HepG2 (cell line): ENCODE data around the gene ARFGAP2. TPM values are rescaled to one million over a fixed set of nuclear protein-coding genes. Genes with fewer than 3 reads are reported as not detected.
A peak's percentile ranks its signal among the peaks of the same experiment; 100 is the strongest.

Experiments
- AKAP8 ChIP-seq: sonication (generic); formaldehyde crosslinking; IDR thresholded peaks from 2 replicates; pipeline ENCODE4 v1.5.1; 2020; ENCODE audit warnings: mild to moderate bottlenecking, missing genetic modification reagents
- BRD4 ChIP-seq: sonication (generic); formaldehyde crosslinking; IDR thresholded peaks from 2 replicates; pipeline ENCODE4 v1.4.0; 2020; ENCODE audit warnings: missing genetic modification reagents
- CHD4 ChIP-seq: fragments of 200-600 bp; sonication (generic); IDR thresholded peaks from 2 replicates; pipeline ENCODE4 v1.7.0; 2017; ENCODE audit warnings: mild to moderate bottlenecking, low read length, borderline replicate concordance
- DNMT1 ChIP-seq: sonication (generic); formaldehyde crosslinking; IDR thresholded peaks from 2 replicates; pipeline ENCODE4 v1.5.1; 2020; ENCODE audit warnings: mild to moderate bottlenecking, missing genetic modification reagents
- E2F5 ChIP-seq: sonication (generic); formaldehyde crosslinking; conservative IDR thresholded peaks from 2 replicates; pipeline ENCODE4 v1.4.0; 2020; ENCODE audit warnings: missing genetic modification reagents
- HMG20B ChIP-seq: conservative IDR thresholded peaks from 2 replicates; pipeline ENCODE4 v1.6.1; 2016; ENCODE audit warnings: missing genetic modification reagents, missing compliant biosample characterization
- HOXA5 ChIP-seq: sonication (generic); formaldehyde crosslinking; IDR thresholded peaks from 2 replicates; pipeline ENCODE4 v1.4.0; 2020; ENCODE audit warnings: missing genetic modification reagents
- KDM2A ChIP-seq: sonication (generic); formaldehyde crosslinking; IDR thresholded peaks from 2 replicates; pipeline ENCODE4 v1.4.0; 2020; ENCODE audit warnings: low read depth, missing genetic modification reagents, borderline replicate concordance
- MTA3 ChIP-seq: sonication (generic); formaldehyde crosslinking; IDR thresholded peaks from 2 replicates; pipeline ENCODE4 v1.4.0; 2020; ENCODE audit warnings: missing genetic modification reagents
- NR0B2 ChIP-seq: sonication (generic); formaldehyde crosslinking; IDR thresholded peaks from 2 replicates; pipeline ENCODE4 v1.4.0; 2020; ENCODE audit warnings: mild to moderate bottlenecking, missing genetic modification reagents
- RFX1 ChIP-seq: fragments of 450-650 bp; IDR thresholded peaks from 2 replicates; pipeline ENCODE4 v1.6.1; 2017
- SIX1 ChIP-seq: sonication (generic); formaldehyde crosslinking; IDR thresholded peaks from 2 replicates; pipeline ENCODE4 v1.4.0; 2020; ENCODE audit warnings: missing genetic modification reagents, borderline replicate concordance
- SNAI1 ChIP-seq: sonication (generic); formaldehyde crosslinking; IDR thresholded peaks from 2 replicates; pipeline ENCODE4 v1.5.0; 2020; ENCODE audit warnings: mild to moderate bottlenecking, missing genetic modification reagents, borderline replicate concordance
- THAP8 ChIP-seq: sonication (generic); formaldehyde crosslinking; IDR thresholded peaks from 2 replicates; pipeline ENCODE4 v1.5.1; 2020; ENCODE audit warnings: missing genetic modification reagents, mild to moderate bottlenecking, borderline replicate concordance
- TRAFD1 ChIP-seq: sonication (generic); formaldehyde crosslinking; IDR thresholded peaks from 2 replicates; pipeline ENCODE4 v1.5.1; 2020; ENCODE audit warnings: missing genetic modification reagents, mild to moderate bottlenecking, borderline replicate concordance
- ZNF382 ChIP-seq: sonication (generic); formaldehyde crosslinking; IDR thresholded peaks from 2 replicates; pipeline ENCODE4 v1.5.0; 2020; ENCODE audit warnings: missing genetic modification reagents, mild to moderate bottlenecking, borderline replicate concordance
- polyA plus RNA-seq, 8 experiments: library from polyadenylated mRNA; depleted of rRNA in 3 of 8; stranded (reverse) in 7 of 8; unstranded in 1 of 8; fragments of >200 nt; fragmentation: Illumina TruSeq in 4 of 8; extraction: Trizol in 4 of 8; gene quantifications; 2 replicates each; pipeline versions ENCODE4 v1.2.1 to v1.2.3, GENCODE V29; 2011 to 2016; ENCODE audit warnings: low read depth in 4 of 8, missing spikeins in 1 of 8, mixed read lengths in 1 of 8; ENCODE audit not compliant: insufficient read depth in 1 of 8
- total RNA-seq, 5 experiments: library from RNA; depleted of rRNA; stranded (reverse); fragments of >200 nt; fragmentation: Illumina TruSeq; extraction: Trizol; gene quantifications; 2 replicates each; pipeline ENCODE4 v1.2.3, GENCODE V29; 2016; ENCODE audit warnings: low read depth in 1 of 5
- TF ChIP-seq, protein P1 (sequence below): IDR thresholded peaks from 2 replicates; pipeline ENCODE4 v1.6.1; 2016; ENCODE audit warnings: missing biosample characterization, missing genetic modification reagents, low read depth
- TF ChIP-seq, protein P2 (sequence below): sonication (generic); formaldehyde crosslinking; IDR thresholded peaks from 2 replicates; pipeline ENCODE4 v1.8.0; 2022; ENCODE audit warnings: missing genetic modification reagents, low read depth, mild to moderate bottlenecking, borderline replicate concordance
- TF ChIP-seq, protein P3 (sequence below): sonication (generic); formaldehyde crosslinking; IDR thresholded peaks from 2 replicates; pipeline ENCODE4 v1.9.0; 2021; ENCODE audit warnings: missing genetic modification reagents, mild to moderate bottlenecking, borderline replicate concordance
- TF ChIP-seq, protein P4 (sequence below): sonication (generic); formaldehyde crosslinking; IDR thresholded peaks from 2 replicates; pipeline ENCODE4 v1.8.1; 2023; ENCODE audit warnings: mild to moderate bottlenecking, missing genetic modification reagents

ARFGAP2 gene
- total and polyA plus RNA-seq, 2 of the 13 experiments (the other 11 are each of a cell fraction or from before 2014, with no cell fraction given) = 32.3 to 75.3 TPM

GRCh38 chr11:47185305-47186075 lies 8.8 kb upstream of the ARFGAP2 start (continued):
- TF ChIP-seq, protein P1, sequence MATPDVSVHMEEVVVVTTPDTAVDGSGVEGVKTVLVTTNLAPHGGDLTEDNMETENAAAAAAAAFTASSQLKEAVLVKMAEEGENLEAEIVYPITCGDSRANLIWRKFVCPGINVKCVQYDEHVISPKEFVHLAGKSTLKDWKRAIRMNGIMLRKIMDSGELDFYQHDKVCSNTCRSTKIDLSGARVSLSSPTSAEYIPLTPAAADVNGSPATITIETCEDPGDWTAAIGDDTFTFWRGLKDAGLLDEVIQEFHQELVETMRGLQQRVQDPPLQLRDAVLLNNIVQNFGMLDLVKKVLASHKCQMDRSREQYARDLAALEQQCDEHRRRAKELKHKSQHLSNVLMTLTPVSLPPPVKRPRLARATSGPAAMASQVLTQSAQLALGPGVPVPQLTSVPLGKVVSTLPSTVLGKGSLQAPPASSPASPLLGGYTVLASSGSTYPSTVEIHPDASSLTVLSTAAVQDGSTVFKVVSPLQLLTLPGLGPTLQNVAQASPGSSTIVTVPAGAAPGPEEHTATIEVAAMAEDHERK (CRISPR knock-in tag) = no peak
- TF ChIP-seq SNAI1 (CRISPR knock-in tag) = peak; percentile 85; the same call in 1 of the 2 replicates
- no peak for TF ChIP-seq AKAP8 (CRISPR knock-in tag)
- no peak for TF ChIP-seq NR0B2
- TF ChIP-seq TRAFD1 (CRISPR knock-in tag) = no peak
- TF ChIP-seq KDM2A (CRISPR knock-in tag) = peak; percentile 55; the same call in 1 of the 2 replicates
- TF ChIP-seq RFX1 = no peak
- no peak; the same call in none of the 2 replicates for TF ChIP-seq HOXA5 (CRISPR knock-in tag)
- TF ChIP-seq MTA3 = no peak
- no peak for TF ChIP-seq E2F5
- TF ChIP-seq, protein P2, sequence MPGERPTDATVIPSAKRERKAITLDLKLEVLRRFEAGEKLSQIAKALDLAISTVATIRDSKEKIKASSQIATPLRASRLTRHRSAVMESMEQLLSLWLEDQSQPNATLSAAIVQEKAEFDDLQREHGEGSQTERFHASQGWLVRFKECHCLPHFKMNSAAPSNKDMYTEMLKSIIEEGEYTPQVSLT (CRISPR knock-in tag) = no peak
- peak; percentile 70; the same call in 1 of the 2 replicates for TF ChIP-seq THAP8 (CRISPR knock-in tag)
- TF ChIP-seq CHD4 = no peak
- TF ChIP-seq DNMT1 = no peak
- TF ChIP-seq BRD4 (CRISPR knock-in tag) = peak; percentile 45; the same call in 1 of the 2 replicates
- peak; percentile 28; the same call in 1 of the 2 replicates for TF ChIP-seq HMG20B (CRISPR knock-in tag)
- TF ChIP-seq, protein P3, sequence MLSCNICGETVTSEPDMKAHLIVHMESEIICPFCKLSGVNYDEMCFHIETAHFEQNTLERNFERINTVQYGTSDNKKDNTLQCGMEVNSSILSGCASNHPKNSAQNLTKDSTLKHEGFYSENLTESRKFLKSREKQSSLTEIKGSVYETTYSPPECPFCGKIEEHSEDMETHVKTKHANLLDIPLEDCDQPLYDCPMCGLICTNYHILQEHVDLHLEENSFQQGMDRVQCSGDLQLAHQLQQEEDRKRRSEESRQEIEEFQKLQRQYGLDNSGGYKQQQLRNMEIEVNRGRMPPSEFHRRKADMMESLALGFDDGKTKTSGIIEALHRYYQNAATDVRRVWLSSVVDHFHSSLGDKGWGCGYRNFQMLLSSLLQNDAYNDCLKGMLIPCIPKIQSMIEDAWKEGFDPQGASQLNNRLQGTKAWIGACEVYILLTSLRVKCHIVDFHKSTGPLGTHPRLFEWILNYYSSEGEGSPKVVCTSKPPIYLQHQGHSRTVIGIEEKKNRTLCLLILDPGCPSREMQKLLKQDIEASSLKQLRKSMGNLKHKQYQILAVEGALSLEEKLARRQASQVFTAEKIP (CRISPR knock-in tag) = no peak
- TF ChIP-seq, protein P4, sequence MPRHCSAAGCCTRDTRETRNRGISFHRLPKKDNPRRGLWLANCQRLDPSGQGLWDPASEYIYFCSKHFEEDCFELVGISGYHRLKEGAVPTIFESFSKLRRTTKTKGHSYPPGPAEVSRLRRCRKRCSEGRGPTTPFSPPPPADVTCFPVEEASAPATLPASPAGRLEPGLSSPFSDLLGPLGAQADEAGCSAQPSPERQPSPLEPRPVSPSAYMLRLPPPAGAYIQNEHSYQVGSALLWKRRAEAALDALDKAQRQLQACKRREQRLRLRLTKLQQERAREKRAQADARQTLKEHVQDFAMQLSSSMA = 0 out of 2 replicates have a peak, but pooled peaks have one; percentile 56
- no peak; the same call in 1 of the 2 replicates for TF ChIP-seq SIX1
- TF ChIP-seq ZNF382 (CRISPR knock-in tag) = no peak
